Measurements from ENCODE around the gene OR13C2. TPM values are rescaled to one million over a fixed set of nuclear protein-coding genes. Genes with fewer than 3 reads are reported as not detected.

The OR13C2 gene
- total RNA-seq, 2 donors from 2014 or later = not detected

- Mint-ChIP-seq H3K9me3 (peaks cover 14% of the 10 kb centered on the region), H3K27me3 (ENCODE audit: insufficient read depth) (no peaks in the 10 kb centered on the region), H3K27ac (no peak overlapping the region), H3K4me3 (no peak overlapping the region), H3K36me3 (ENCODE audit: low read depth) (no peaks in the 10 kb centered on the region), H3K4me1 (peaks cover 3% of the 10 kb centered on the region)
- Histone ChIP-seq H3K4me1 (ENCODE audit: control insufficient read depth, insufficient read depth, low read length) (no peaks in the 10 kb centered on the region), H3K27me3 (ENCODE audit: control insufficient read depth, insufficient read depth, low read length, poor library complexity, severe bottlenecking) (no peaks in the 10 kb centered on the region), H3K9ac (ENCODE audit: extremely low read depth, low read length, poor library complexity, severe bottlenecking) (no peak overlapping the region), H3K36me3 (ENCODE audit: control insufficient read depth, insufficient read depth, low read length) (no peaks in the 10 kb centered on the region), H3K4me3 (ENCODE audit: low read length) (no peak overlapping the region), H3K27ac (ENCODE audit: low read depth, low read length) (no peak overlapping the region), H3K9me3 (ENCODE audit: control insufficient read depth, low read length) (no peaks in the 10 kb centered on the region)
- no peak for DNase-seq
- TF ChIP-seq CTCF (conservative IDR thresholded peaks at IDR 0.05) = no peak
- no CpG with 5 or more reads among the region's 1 CpG for WGBS, 2 experiments (ENCODE audit: insufficient coverage in 1 of 2, insufficient read length in 1 of 2)
Observed at GRCh38 chr9:104555521-104555920, 49.9 kb downstream of the OR13C2 start.

Other genes with a start within 250 kb of the OR13C2 start
- not detected for gene OR13F1, start 101.4 kb downstream of the OR13C2 start, total RNA-seq
- not detected for gene OR13C4, start 78.4 kb downstream of the OR13C2 start, total RNA-seq
- gene OR13C3, start 68.8 kb downstream of the OR13C2 start, total RNA-seq = not detected
- gene OR13C8, start 36.5 kb downstream of the OR13C2 start, total RNA-seq = not detected
- not detected for gene OR13C5, start 6.2 kb downstream of the OR13C2 start, total RNA-seq
- not detected for gene OR13C9, start 12.6 kb upstream of the OR13C2 start, total RNA-seq
- gene OR13D1, start 88.9 kb upstream of the OR13C2 start, total RNA-seq = not detected
- 10 to 100 TPM; 18.8 to 20.5 TPM for gene NIPSNAP3A, start 142.1 kb upstream of the OR13C2 start, total RNA-seq
- 1 to 10 TPM in 1 of 2 donors, under 1 TPM in 1; 0.91 to 1.7 TPM for gene NIPSNAP3B, start 158.5 kb upstream of the OR13C2 start, total RNA-seq

Data from endodermal cell (in vitro differentiated cells).